ENCODE data around the gene TADA2B. TPM values are rescaled to one million over a fixed set of nuclear protein-coding genes. Genes with fewer than 3 reads are reported as not detected.

The TADA2B gene
- total RNA-seq, 4 donors from 2014 or later = 55.4 to 70.2 (median 56.4) TPM

GRCh38 chr4:7061815-7062214 lies 18.6 kb downstream of the TADA2B start:
- Histone ChIP-seq H3K9me3 (no peaks in the 10 kb centered on the region), H3K27me3 (no peaks in the 10 kb centered on the region), H3K4me1 (peaks cover 11 to 15% of the 10 kb centered on the region in 2 donors), H3K4me3 (no peak overlapping the region), H3K27ac (no peak overlapping the region), H3K36me3 (peaks cover 0 to 57% of the 10 kb centered on the region in 2 donors)
- ATAC-seq = no peak
- intact Hi-C loops (cut with DNase I; ENCODE audit: low total_unique reads) (no loop called here), in situ Hi-C loops (cut with MboI; ENCODE audit: low sequenced_read_pairs in 4 of 4) (loop anchor here in 2 of 4 donors (10.0 to 25.0 kb wide), 2 partner anchors 150 to 347 kb away; partner anchors contain the start of genes BLOC1S4 (in 1 of the 2) and TBC1D14 (in 1 of the 2))
- TF ChIP-seq CTCF (IDR thresholded peaks at IDR 0.05 in 4 of 5, conservative IDR thresholded peaks at IDR 0.05 in 1 of 5) (no peak), POLR2A (IDR thresholded peaks at IDR 0.05) (no peak)
- DNase-seq = no peak

GRCh38 chr4:7062816-7063215 lies 19.6 kb downstream of the TADA2B start:
- ATAC-seq = no peak
- peaks cover 17 to 20% of the 10 kb centered on the region in 2 donors for H3K4me1 ChIP-seq
- intact Hi-C loops (cut with DNase I; ENCODE audit: low total_unique reads) = no loop called here
- H3K4me3 ChIP-seq = no peak overlapping the region
- no peaks in the 10 kb centered on the region for H3K27me3 ChIP-seq
- no peak for DNase-seq
- H3K9me3 ChIP-seq = no peaks in the 10 kb centered on the region
- in situ Hi-C loops (cut with MboI; ENCODE audit: low sequenced_read_pairs in 4 of 4) = loop anchor here in 2 of 4 donors (10.0 to 25.0 kb wide), 2 partner anchors 151 to 348 kb away; partner anchors contain the start of genes BLOC1S4 (in 1 of the 2) and TBC1D14 (in 1 of the 2)
- peaks cover 0 to 56% of the 10 kb centered on the region in 2 donors for H3K36me3 ChIP-seq
- H3K27ac ChIP-seq = no peak overlapping the region
- TF ChIP-seq POLR2A (IDR thresholded peaks at IDR 0.05) (no peak), CTCF (IDR thresholded peaks at IDR 0.05 in 4 of 5, conservative IDR thresholded peaks at IDR 0.05 in 1 of 5) (no peak)

- H3K9me3 ChIP-seq = no peaks in the 10 kb centered on the region
- intact Hi-C loops (cut with DNase I; ENCODE audit: low total_unique reads) (no loop called here), in situ Hi-C loops (cut with MboI; ENCODE audit: low sequenced_read_pairs in 4 of 4) (loop anchor here in 2 of 4 donors (10.0 to 25.0 kb wide), 2 partner anchors 151 to 349 kb away; partner anchors contain the start of genes BLOC1S4 (in 1 of the 2) and TBC1D14 (in 1 of the 2))
- TF ChIP-seq POLR2A (IDR thresholded peaks at IDR 0.05) (no peak), CTCF (IDR thresholded peaks at IDR 0.05 in 4 of 5, conservative IDR thresholded peaks at IDR 0.05 in 1 of 5) (no peak)
- no peaks in the 10 kb centered on the region for H3K27me3 ChIP-seq
- peak overlapping the region in 2 of 4 donors; percentile 3 to 22 for H3K27ac ChIP-seq
- H3K4me1 ChIP-seq = peaks cover 17 to 20% of the 10 kb centered on the region in 2 donors
- no peak for DNase-seq
- peaks cover 0 to 56% of the 10 kb centered on the region in 2 donors for H3K36me3 ChIP-seq
- no peak for ATAC-seq
- no peak overlapping the region for H3K4me3 ChIP-seq
Observed at GRCh38 chr4:7063362-7063761, 20.2 kb downstream of the TADA2B start.

GRCh38 chr4:7066006-7066405 lies 22.8 kb downstream of the TADA2B start:
- no peak for ATAC-seq
- H3K27ac ChIP-seq = no peak overlapping the region
- intact Hi-C loops (cut with DNase I; ENCODE audit: low total_unique reads) = loop anchor here (5.0 kb wide), 1 partner anchor 284 kb away; the partner anchor contains the start of gene KIAA0232

More at GRCh38 chr4:7066006-7066405, 22.8 kb downstream of the TADA2B start:
- Histone ChIP-seq H3K4me1 (peaks cover 31 to 33% of the 10 kb centered on the region in 2 donors), H3K27me3 (no peaks in the 10 kb centered on the region), H3K4me3 (no peak overlapping the region), H3K36me3 (peaks cover 0 to 36% of the 10 kb centered on the region in 2 donors), H3K9me3 (no peaks in the 10 kb centered on the region)
- DNase-seq = no peak
- in situ Hi-C loops (cut with MboI; ENCODE audit: low sequenced_read_pairs in 4 of 4) = loop anchor here in 2 of 4 donors (10.0 to 25.0 kb wide), 2 partner anchors 154 to 351 kb away; partner anchors contain the start of genes BLOC1S4 (in 1 of the 2) and TBC1D14 (in 1 of the 2)
- TF ChIP-seq CTCF (IDR thresholded peaks at IDR 0.05 in 4 of 5, conservative IDR thresholded peaks at IDR 0.05 in 1 of 5) (no peak), POLR2A (IDR thresholded peaks at IDR 0.05) (no peak)

Measured in gastrocnemius medialis (tissue), 4 donors.